VCaP (cell line): ENCODE results near the gene C3orf20.
A peak's percentile ranks its signal among the peaks of the same experiment; 100 is the strongest.

Experiments
- H3K27ac ChIP-seq: fragments of 450-650 bp; 2 replicates; pipeline ENCODE4 v1.5.1; 2017
- CTCF ChIP-seq: fragments of 450-650 bp; conservative IDR thresholded peaks from 2 replicates; pipeline ENCODE4 v1.5.1; 2017; ENCODE audit warnings: mild to moderate bottlenecking, moderate library complexity

Gene C3orf20

GRCh38 chr3:14718539-14718938 is 43.6 kb downstream of the C3orf20 start:
- H3K27ac ChIP-seq: no peak overlapping the region
- no peak for TF ChIP-seq CTCF

GRCh38 chr3:14719006-14719405 is 44.1 kb downstream of the C3orf20 start:
- no peak for TF ChIP-seq CTCF
- no peak overlapping the region for H3K27ac ChIP-seq

- H3K27ac ChIP-seq: no peak overlapping the region
- TF ChIP-seq CTCF: no peak
These were observed 46.4 kb downstream of the C3orf20 start for GRCh38 chr3:14721126-14721864.

GRCh38 chr3:14725013-14725412 is 50.1 kb downstream of the C3orf20 start:
- peak overlapping the region; percentile 67 for H3K27ac ChIP-seq
- no peak for TF ChIP-seq CTCF

- peak overlapping the region; percentile 67 for H3K27ac ChIP-seq
- no peak for TF ChIP-seq CTCF
These were observed 50.9 kb downstream of the C3orf20 start for GRCh38 chr3:14725564-14726440.

- TF ChIP-seq CTCF: no peak
- H3K27ac ChIP-seq: no peak overlapping the region; the same call in 1 of the 2 replicates
These were observed 51.5 kb downstream of the C3orf20 start for GRCh38 chr3:14726441-14726780.

- TF ChIP-seq CTCF: no peak
- H3K27ac ChIP-seq: no peak overlapping the region
These were observed 53.2 kb downstream of the C3orf20 start for GRCh38 chr3:14728113-14728512.
